Stomach (tissue), 9 donors: Measurements from ENCODE around the gene MAPK9. TPM values are rescaled to one million over a fixed set of nuclear protein-coding genes. Genes with fewer than 3 reads are reported as not detected.
A peak's percentile ranks its signal among the peaks of the same experiment; 100 is the strongest.

Experiments used
- DNase-seq, 2 donors: peaks; one replicate each; pipeline versions ENCODE4 v3.0.0 to v3.0.0-alpha.2; 2013 to 2019
- H3K27ac ChIP-seq, 5 donors: fragments of 200-600 bp in 4 of 5; sonication (generic) in 4 of 5; one replicate each; pipeline ENCODE4 v1.5.1; 2013 to 2019; ENCODE audit warnings: mild to moderate bottlenecking in 1 of 5, moderate library complexity in 1 of 5
- H3K27me3 ChIP-seq, 3 donors: fragments of 200-600 bp; sonication (generic); one replicate each; pipeline ENCODE4 v1.5.1; 2017 to 2019; ENCODE audit warnings: mixed run types in 1 of 3
- H3K36me3 ChIP-seq, 4 donors: fragments of 200-600 bp; sonication (generic); 1 replicate in 3 of 4; 2 replicates in 1 of 4; pipeline ENCODE4 v1.5.1; 2016 to 2019
- H3K4me1 ChIP-seq, 4 donors: fragments of 200-600 bp; sonication (generic); one replicate each; pipeline ENCODE4 v1.5.1; 2016 to 2019
- H3K4me3 ChIP-seq, 4 donors: fragments of 200-600 bp; sonication (generic) in 3 of 4; one replicate each; pipeline ENCODE4 v1.5.1; 2016 to 2019; ENCODE audit warnings: mild to moderate bottlenecking in 1 of 4
- H3K9me3 ChIP-seq, 4 donors: fragments of 200-600 bp; sonication (generic); one replicate each; pipeline ENCODE4 v1.5.1; 2016 to 2019
- EP300 ChIP-seq: sonication (generic); formaldehyde crosslinking; IDR thresholded peaks from one replicate; pipeline ENCODE4 v1.6.1; 2017; ENCODE audit warnings: antibody characterized with exemption
- POLR2A ChIP-seq, 4 donors: fragments of 450-650 bp; IDR thresholded peaks; one replicate each; pipeline ENCODE4 v1.6.1; 2016; ENCODE audit warnings: antibody characterized with exemption in 4 of 4, control low read depth in 2 of 4, mild to moderate bottlenecking in 1 of 4, moderate library complexity in 1 of 4
- POLR2AphosphoS5 ChIP-seq, 3 donors: sonication (generic); formaldehyde crosslinking; IDR thresholded peaks; one replicate each; pipeline ENCODE4 v1.6.1; 2016; ENCODE audit warnings: antibody characterized with exemption in 3 of 3
- WGBS, 5 donors: extraction: QIAGEN DNeasy Blood & Tissue Kit in 3 of 5; methylation state at CpG; one replicate each; pipeline versions ENCODE4 v1.1.5 to v1.1.7; 2013 to 2018; 5-methylcytosine and 5-hydroxymethylcytosine counted together
- intact Hi-C: fragments of 100-400 bp; cut with DNase I; formaldehyde crosslinking; loops from one replicate; pipeline ENCODE4 v1.15.1; 2023; ENCODE audit warnings: low total_unique reads
- polyA plus RNA-seq, 3 donors: library from polyadenylated mRNA; stranded (reverse); fragments of 200-250 nt; gene quantifications; one replicate each; pipeline ENCODE4 v1.2.3, GENCODE V29; 2013
- total RNA-seq, 5 donors: library from RNA; depleted of rRNA; stranded (reverse); fragments of >200 nt; gene quantifications; one replicate each; pipeline versions ENCODE4 v1.1.0 to v1.2.3, GENCODE V29; 2014 to 2016
- TF ChIP-seq, protein P1 (sequence below), 7 experiments: fragments of 450-650 bp in 4 of 7; fragments of 200-600 bp in 3 of 7; sonication (generic) in 3 of 7; IDR thresholded peaks; one replicate each; pipeline ENCODE4 v1.5.1; 2016 to 2019; ENCODE audit warnings: antibody characterized with exemption in 7 of 7, control low read depth in 2 of 7, mild to moderate bottlenecking in 1 of 7
- donor health status: healthy with polysubstance abuse.
- donor health status: Bipolar disorder and iron deficiency.
- donor health status: healthy.

MAPK9 gene
- total and polyA plus RNA-seq, 8 donors: 9.2 to 43.5 (median 22.3) TPM

DNA sequence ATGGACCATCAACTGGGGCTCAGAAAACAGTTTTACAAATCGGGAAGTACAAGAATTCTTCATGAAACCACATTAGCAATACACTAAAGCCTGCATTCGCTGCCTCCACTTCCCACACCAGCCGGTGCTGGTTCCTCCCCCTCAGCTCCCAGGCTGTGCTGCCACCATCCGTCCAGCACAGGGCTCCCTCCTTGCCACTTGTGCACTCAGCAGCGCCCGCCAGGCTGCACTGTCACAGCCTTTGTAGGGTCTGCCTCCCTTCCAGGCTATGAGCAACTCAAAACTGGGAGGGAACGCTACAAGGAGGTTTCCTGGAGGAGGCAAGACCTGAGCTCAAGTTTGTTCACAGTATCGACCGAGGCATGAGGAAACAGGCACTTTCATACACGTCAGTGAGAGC is 7.7 kb downstream of the MAPK9 start:
- peaks cover 0 to 12% (median 4%) of the 10 kb centered on the region in 4 donors for H3K9me3 ChIP-seq
- WGBS, 5 donors: 81 to 89% (median 84%) methylated on average over 10 of the region's 10 CpGs
- peaks cover 0 to 11% (median 2%) of the 10 kb centered on the region in 4 donors for H3K4me1 ChIP-seq
- no peak overlapping the region for H3K27ac ChIP-seq
- no peak for DNase-seq
- no peaks in the 10 kb centered on the region for H3K27me3 ChIP-seq
- intact Hi-C loops: no loop called here
- no peak overlapping the region for H3K4me3 ChIP-seq
- no peak for TF ChIP-seq EP300
- H3K36me3 ChIP-seq: peaks cover 18 to 73% (median 64%) of the 10 kb centered on the region in 4 donors

GRCh38 chr5:180283026-180283615 is 8.8 kb downstream of the MAPK9 start:
- H3K27ac ChIP-seq: no peak overlapping the region
- H3K4me1 ChIP-seq: peaks cover 0 to 10% (median 0%) of the 10 kb centered on the region in 4 donors
- TF ChIP-seq, protein P1, sequence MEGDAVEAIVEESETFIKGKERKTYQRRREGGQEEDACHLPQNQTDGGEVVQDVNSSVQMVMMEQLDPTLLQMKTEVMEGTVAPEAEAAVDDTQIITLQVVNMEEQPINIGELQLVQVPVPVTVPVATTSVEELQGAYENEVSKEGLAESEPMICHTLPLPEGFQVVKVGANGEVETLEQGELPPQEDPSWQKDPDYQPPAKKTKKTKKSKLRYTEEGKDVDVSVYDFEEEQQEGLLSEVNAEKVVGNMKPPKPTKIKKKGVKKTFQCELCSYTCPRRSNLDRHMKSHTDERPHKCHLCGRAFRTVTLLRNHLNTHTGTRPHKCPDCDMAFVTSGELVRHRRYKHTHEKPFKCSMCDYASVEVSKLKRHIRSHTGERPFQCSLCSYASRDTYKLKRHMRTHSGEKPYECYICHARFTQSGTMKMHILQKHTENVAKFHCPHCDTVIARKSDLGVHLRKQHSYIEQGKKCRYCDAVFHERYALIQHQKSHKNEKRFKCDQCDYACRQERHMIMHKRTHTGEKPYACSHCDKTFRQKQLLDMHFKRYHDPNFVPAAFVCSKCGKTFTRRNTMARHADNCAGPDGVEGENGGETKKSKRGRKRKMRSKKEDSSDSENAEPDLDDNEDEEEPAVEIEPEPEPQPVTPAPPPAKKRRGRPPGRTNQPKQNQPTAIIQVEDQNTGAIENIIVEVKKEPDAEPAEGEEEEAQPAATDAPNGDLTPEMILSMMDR (IDR thresholded peaks at IDR 0.05): no peak
- TF ChIP-seq POLR2A (IDR thresholded peaks at IDR 0.05): no peak
- no peak for TF ChIP-seq EP300
- no peaks in the 10 kb centered on the region for H3K27me3 ChIP-seq
- intact Hi-C loops: no loop called here
- DNase-seq: no peak
- peaks cover 25 to 83% (median 75%) of the 10 kb centered on the region in 4 donors for H3K36me3 ChIP-seq
- H3K4me3 ChIP-seq: no peak overlapping the region
- 67 to 88% (median 84%) methylated on average over 10 of the region's 10 CpGs for WGBS, 5 donors
- H3K9me3 ChIP-seq: peaks cover 0 to 21% (median 9%) of the 10 kb centered on the region in 4 donors

DNA sequence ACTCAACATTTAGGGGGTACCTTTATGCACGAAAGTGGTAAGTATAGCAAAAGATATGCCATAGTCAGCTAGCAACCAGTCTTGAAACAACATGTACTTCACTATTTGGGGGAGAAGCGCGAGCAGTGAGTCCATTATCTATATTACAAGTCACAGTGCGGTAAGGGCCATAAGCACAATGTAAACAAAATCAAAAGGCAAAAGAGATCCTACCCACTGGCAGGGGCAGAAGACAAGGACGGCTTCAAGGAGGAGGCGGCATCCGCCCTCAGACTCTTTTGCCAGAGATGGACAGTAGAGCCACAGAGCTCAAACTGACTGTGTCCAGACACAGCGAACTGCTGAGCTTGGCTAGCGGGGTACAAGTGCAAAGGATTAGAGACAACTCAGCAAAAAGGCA is 9.6 kb downstream of the MAPK9 start:
- Histone ChIP-seq H3K4me3 (no peak overlapping the region), H3K27ac (no peak overlapping the region), H3K9me3 (peaks cover 0 to 27% (median 13%) of the 10 kb centered on the region in 4 donors), H3K27me3 (no peaks in the 10 kb centered on the region), H3K4me1 (peaks cover 0 to 4% (median 0%) of the 10 kb centered on the region in 4 donors), H3K36me3 (peaks cover 27 to 92% (median 83%) of the 10 kb centered on the region in 4 donors)
- no peak for DNase-seq
- WGBS, 5 donors: 89 to 98% (median 97%) methylated on average over 9 of the region's 9 CpGs
- TF ChIP-seq EP300 (no peak), POLR2A (IDR thresholded peaks at IDR 0.05) (no peak), POLR2AphosphoS5 (IDR thresholded peaks at IDR 0.05) (no peak)
- TF ChIP-seq, protein P1 (IDR thresholded peaks at IDR 0.05): no peak
- intact Hi-C loops: no loop called here

- DNase-seq: peak in 1 of 2 donors; percentile 27
- no peak for TF ChIP-seq POLR2A (IDR thresholded peaks at IDR 0.05)
- TF ChIP-seq EP300: no peak
- TF ChIP-seq, protein P1 (IDR thresholded peaks at IDR 0.05): no peak
- TF ChIP-seq POLR2AphosphoS5 (IDR thresholded peaks at IDR 0.05): no peak
- peaks cover 0 to 33% (median 15%) of the 10 kb centered on the region in 4 donors for H3K9me3 ChIP-seq
- no peak overlapping the region for H3K4me3 ChIP-seq
- intact Hi-C loops: no loop called here
- WGBS, 5 donors: 82 to 95% (median 92%) methylated on average over 7 to 10 of the region's 10 CpGs
- peaks cover 29 to 95% (median 87%) of the 10 kb centered on the region in 4 donors for H3K36me3 ChIP-seq
- H3K27me3 ChIP-seq: no peaks in the 10 kb centered on the region
- H3K27ac ChIP-seq: no peak overlapping the region
- H3K4me1 ChIP-seq: no peaks in the 10 kb centered on the region
These were observed 10.2 kb downstream of the MAPK9 start for GRCh38 chr5:180281706-180282105.

- peaks cover 31 to 87% (median 78%) of the 10 kb centered on the region in 4 donors for H3K36me3 ChIP-seq
- peaks cover 0 to 93% (median 60%) of the 10 kb centered on the region in 4 donors for H3K9me3 ChIP-seq
- no peak for DNase-seq
These were observed 17.2 kb downstream of the MAPK9 start for GRCh38 chr5:180274695-180275094.

More at GRCh38 chr5:180274695-180275094, 17.2 kb downstream of the MAPK9 start:
- H3K27ac ChIP-seq: no peak overlapping the region
- H3K27me3 ChIP-seq: no peaks in the 10 kb centered on the region
- WGBS, 5 donors: 93 to 100% (median 97%) methylated on average over 1 of the region's 1 CpG
- no peak overlapping the region for H3K4me3 ChIP-seq
- TF ChIP-seq EP300 (no peak), POLR2AphosphoS5 (IDR thresholded peaks at IDR 0.05) (no peak), POLR2A (IDR thresholded peaks at IDR 0.05) (no peak)
- TF ChIP-seq, protein P1 (IDR thresholded peaks at IDR 0.05): no peak
- no peaks in the 10 kb centered on the region for H3K4me1 ChIP-seq
- intact Hi-C loops: no loop called here
